Prostate gland (tissue), 2 donors: Measurements from ENCODE around the gene LMOD2.

Experiments
- CTCF ChIP-seq, 4 experiments: fragments of 200-600 bp in 2 of 4; fragments of 450-650 bp in 2 of 4; sonication (generic) in 2 of 4; IDR thresholded peaks; 1 replicate in 3 of 4; 2 replicates in 1 of 4; pipeline ENCODE4 v1.5.1; 2016 to 2019; ENCODE audit warnings: antibody characterized with exemption in 4 of 4, mild to moderate bottlenecking in 2 of 4, moderate library complexity in 2 of 4
- POLR2A ChIP-seq: fragments of 450-650 bp; IDR thresholded peaks from one replicate; pipeline ENCODE4 v1.6.1; 2016; ENCODE audit warnings: antibody characterized with exemption, mild to moderate bottlenecking

- TF ChIP-seq CTCF (IDR thresholded peaks at IDR 0.05) (no peak), POLR2A (no peak)
Observed at GRCh38 chr7:123637878-123638277, 17.8 kb upstream of the LMOD2 start.
